NCI-H1048 (cell line): Measurements from ENCODE around the gene AKAP13.

Source experiments
- DNase-seq: peaks from one replicate; lab custom pipeline; 2025; lab: John Stamatoyannopoulos, UW

AKAP13 gene

GRCh38 chr15:85706779-85707518 is 326.5 kb downstream of the AKAP13 start:
- DNase-seq, result no peak

- DNase-seq, result no peak
Observed at GRCh38 chr15:85707519-85708338, 327.3 kb downstream of the AKAP13 start.

DNA sequence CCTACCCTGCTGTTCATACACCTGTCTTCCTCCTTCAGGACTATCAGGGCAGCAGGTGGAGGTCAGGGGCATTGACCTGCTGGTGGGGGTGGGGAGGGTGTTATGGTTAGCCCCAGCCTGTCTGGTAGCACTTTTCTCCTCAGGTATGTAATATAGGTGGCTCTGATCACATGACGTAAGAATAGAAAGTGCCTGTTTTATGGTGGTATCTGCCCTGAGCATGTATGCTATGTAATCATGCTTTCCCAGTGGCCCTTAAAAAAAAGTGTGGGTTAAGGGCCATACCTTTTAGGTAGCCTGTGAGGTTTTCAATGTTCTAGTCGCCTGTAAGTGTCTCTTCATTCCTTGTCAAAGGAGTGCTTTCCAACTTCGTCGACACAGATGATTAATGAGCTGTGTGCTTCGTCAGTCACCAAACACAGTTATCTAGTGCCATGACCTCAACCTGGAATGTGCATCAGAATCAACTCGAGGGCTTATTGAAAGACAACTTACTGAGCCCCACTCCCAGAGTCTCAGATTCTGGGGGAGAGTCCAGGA is 328.1 kb downstream of the AKAP13 start:
- DNase-seq, result no peak

DNA sequence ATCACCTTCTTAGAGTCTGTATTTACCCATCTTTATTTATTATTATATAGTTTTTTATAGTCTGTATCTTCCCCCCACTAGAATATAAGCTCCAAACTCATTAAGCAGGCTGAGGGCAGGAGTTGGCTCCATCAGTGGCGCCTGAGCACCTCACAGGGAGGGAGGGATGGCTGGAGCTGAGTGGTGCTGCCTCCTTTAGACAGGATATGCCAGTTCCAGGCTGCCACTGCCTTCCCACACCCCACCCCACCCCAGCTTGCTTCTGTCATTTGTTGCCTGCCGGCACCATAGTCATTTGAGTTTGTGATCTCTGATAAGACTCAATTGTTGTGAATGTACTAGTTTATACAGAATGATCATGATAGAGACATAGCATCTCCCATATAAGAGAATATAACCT is 328.8 kb downstream of the AKAP13 start:
- no peak for DNase-seq

DNA sequence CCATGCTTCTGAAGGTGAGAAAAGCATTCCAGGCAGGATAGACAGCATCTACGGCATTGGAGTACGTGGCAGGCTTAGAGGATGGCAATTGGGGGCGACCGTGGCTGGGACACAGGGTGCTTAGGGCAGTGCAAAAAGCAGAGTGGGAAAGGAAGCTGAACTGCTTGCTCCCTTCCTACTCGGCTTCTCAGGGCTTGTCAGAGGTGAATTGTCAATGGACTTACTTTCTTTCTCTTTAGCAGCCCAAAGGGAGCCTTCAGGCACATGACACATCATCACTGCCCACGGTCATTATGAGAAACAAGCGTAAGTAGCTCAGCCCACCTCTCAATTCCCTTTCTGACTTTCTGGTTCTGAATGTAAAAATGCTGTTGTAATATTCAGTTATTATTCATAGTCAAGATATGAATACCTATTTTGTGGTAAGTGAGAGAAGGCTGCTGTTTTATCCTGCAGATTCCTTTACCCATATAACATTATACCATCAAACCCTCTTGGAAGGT is 330.0 kb downstream of the AKAP13 start:
- DNase-seq, result no peak

- DNase-seq, result no peak
Observed at GRCh38 chr15:85711580-85712192, 331.3 kb downstream of the AKAP13 start.

DNA sequence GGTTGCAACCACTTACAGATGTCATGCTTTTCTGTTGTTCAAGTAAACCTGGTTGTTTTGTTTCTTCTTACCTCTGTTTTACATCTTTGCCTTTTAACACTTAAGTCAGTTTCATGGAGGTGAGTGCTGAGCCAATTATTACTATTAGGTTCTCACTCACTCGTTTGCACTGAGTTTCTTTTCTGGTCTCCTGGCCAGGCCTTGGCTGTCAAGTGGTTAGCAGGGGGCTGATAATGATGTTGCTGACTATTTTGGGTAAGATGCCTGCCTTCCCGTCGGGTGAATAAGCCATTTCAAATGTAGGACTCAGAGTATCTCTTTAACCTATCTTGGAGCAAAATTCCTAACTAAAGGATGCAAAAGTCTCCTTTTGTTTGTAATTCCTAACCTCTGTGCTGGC is 335.9 kb downstream of the AKAP13 start:
- DNase-seq, result no peak

DNA sequence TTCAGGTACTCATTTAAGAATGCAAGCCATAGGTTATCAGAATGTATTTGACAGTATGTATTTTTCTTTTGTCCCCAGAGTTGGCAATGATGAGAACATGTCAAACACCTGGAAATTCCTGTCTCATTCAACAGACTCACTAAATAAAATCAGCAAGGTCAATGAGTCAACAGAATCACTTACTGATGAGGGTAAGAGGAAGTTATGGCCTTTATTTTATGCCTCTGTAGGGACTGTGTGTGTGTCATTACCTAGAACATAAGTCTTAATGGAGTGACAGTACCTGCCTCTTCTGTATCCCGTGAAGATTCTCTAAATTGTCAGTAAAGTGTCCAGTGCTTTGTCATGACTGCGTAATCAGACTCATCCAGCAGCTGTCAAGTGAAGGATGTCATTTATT is 336.8 kb downstream of the AKAP13 start:
- no peak for DNase-seq

GRCh38 chr15:85718271-85718971 is 338.0 kb downstream of the AKAP13 start:
- no peak for DNase-seq

DNA sequence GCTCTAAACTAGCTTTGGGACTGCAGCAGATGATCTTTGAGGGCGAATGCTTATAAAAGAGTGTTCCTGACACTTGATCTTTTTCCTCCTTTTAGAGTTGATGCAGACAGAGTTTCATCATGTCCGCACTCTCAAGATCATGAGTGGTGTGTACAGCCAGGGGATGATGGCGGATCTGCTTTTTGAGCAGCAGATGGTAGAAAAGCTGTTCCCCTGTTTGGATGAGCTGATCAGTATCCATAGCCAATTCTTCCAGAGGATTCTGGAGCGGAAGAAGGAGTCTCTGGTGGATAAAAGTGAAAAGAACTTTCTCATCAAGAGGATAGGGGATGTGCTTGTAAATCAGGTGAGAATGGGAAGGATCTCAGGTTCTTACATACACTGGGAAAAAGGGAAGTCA is 338.6 kb downstream of the AKAP13 start:
- DNase-seq, result no peak

- DNase-seq, result no peak
Observed at GRCh38 chr15:85722374-85723152, 342.2 kb downstream of the AKAP13 start.

- no peak for DNase-seq
Observed at GRCh38 chr15:85723960-85724945, 343.9 kb downstream of the AKAP13 start.

DNA sequence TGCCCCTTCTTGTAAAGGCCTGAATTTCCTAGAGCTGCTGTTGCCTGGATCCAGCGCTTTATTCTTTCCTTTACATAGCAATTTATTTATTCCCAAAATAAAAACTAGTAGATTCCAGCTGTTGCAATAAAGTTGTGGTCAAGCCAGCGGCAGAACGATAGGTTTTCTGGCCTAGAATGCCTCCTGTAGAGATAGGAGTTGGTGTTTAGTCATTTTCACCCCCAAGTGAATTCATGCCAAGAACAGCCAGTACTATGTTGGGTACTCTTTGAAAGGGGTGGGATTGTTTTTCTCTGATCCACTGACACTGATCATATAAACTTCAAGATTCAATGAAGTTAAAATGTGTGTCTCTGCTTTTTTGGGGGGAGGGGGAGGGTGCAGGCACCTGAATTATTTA is 344.6 kb downstream of the AKAP13 start:
- DNase-seq, result no peak

- no peak for DNase-seq
Observed at GRCh38 chr15:85725564-85725963, 345.2 kb downstream of the AKAP13 start.

GRCh38 chr15:85726454-85726853 is 346.1 kb downstream of the AKAP13 start:
- no peak for DNase-seq

DNA sequence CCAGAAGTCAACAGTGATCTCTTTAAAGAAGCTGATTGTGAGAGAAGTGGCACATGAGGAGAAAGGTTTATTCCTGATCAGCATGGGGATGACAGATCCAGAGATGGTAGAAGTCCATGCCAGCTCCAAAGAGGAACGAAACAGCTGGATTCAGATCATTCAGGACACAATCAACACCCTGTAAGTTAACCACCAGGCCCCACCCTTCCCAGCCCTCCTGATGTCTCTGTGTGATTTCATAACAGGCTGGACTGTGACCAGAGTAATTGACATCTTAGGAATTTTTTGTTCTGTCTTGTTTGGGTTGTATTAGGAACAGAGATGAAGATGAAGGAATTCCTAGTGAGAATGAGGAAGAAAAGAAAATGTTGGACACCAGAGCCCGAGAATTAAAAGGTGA is 346.7 kb downstream of the AKAP13 start:
- DNase-seq, result no peak

DNA sequence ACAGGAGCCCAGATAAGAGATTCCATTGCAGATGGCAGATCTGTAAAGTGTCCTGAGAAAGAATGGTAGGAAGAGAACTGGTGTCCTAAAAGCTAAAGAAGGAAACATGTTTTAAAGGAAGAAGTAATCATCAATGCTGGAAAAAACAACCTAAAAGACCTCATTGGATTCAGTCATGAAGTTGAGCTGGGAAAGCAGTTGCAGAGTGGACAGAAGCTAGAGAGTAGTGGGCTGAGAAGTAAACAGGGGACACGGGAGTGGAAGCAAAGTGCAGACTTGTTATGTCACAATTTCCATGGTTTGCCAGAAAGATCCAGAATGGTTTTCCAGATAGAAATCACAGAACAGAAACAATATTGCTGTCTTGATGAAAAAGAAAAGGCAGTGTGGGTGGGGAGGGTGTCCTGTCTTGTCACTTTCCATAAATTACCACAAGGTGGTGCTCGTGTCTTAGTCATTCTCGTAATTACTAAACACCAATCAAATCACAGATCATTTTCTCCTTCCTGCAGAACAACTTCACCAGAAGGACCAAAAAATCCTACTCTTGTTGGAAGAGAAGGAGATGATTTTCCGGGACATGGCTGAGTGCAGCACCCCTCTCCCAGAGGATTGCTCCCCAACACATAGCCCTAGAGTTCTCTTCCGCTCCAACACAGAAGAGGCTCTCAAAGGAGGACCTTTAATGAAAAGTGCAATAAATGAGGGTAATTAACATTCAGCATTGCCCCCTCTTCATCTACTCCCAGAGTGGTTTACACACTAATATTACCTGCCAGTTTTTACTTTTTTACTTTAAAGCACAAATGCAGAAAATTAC is 349.8 kb downstream of the AKAP13 start:
- peak; percentile 31 for DNase-seq

- no peak for DNase-seq
Observed at GRCh38 chr15:85733416-85733815, 353.0 kb downstream of the AKAP13 start.

DNA sequence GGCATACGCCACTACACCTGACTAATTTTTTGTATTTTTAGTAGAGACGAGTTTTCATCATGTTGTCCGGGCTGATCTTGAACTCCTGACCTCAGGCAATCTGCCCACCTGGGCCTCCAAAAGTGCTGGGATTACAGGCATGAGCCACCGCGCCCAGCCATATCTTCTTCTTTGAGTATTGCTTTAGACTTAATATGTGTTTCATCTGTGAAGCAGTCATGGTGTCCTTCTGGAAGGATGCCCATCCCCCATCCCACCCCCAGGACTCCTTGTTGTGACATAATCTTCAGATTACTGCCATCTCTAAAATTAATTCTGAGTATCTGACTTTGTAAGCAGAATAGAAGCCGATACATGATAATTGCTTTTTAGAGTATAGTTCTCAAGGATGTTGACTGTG is 356.7 kb downstream of the AKAP13 start:
- DNase-seq, result no peak
